ENCODE data around the gene CLEC14A.

- no peak for TF ChIP-seq CTCF (IDR thresholded peaks at IDR 0.05)
- TF ChIP-seq EZH2 (IDR thresholded peaks at IDR 0.05; ENCODE audit: borderline replicate concordance, insufficient read depth, low read depth, low read length, poor library complexity, severe bottlenecking) = no peak
These were observed 27.0 kb upstream of the CLEC14A start for GRCh38 chr14:38282936-38283335.
